ENCODE measurements around the gene NDUFS7. TPM values are rescaled to one million over a fixed set of nuclear protein-coding genes. Genes with fewer than 3 reads are reported as not detected.
A peak's percentile ranks its signal among the peaks of the same experiment; 100 is the strongest.

NDUFS7 gene
- total RNA-seq, 2 experiments from 2014 or later = 107 to 109 TPM

DNA sequence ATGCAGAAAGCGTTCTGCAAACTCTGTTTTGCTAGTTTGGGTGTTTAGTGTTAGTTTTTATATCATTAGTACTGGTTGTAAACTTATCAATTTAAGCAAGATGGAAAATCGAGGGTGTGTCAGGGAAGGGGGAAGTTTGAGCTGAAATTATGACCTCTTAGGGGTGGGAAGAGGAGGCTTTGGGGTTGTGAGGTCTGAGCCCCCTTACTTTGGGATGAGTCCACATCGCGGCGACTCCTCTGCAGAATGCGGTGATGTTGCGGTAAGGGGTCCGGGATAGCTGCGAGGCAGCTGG is 743 bp upstream of the NDUFS7 start:
- Mint-ChIP-seq H3K27ac (peak overlapping the region; percentile 97), H3K36me3 (ENCODE audit: low read depth) (peaks cover 14% of the 10 kb centered on the region), H3K4me3 (peak overlapping the region; percentile 87), H3K27me3 (peaks cover 2% of the 10 kb centered on the region), H3K4me1 (peaks cover 22% of the 10 kb centered on the region), H3K9me3 (no peaks in the 10 kb centered on the region)
- ChIA-PET CTCF (interaction anchor here (0.6 to 2.2 kb wide), 6 partner anchors 66 to 1678 kb away, joined by 3 to 6 read pairs (median 4); no protein-coding TSS in a partner anchor), POLR2A (interaction anchor here (0.6 to 1.6 kb wide), 10 partner anchors 8 to 114 kb away, joined by 3 to 9 read pairs (median 3); partner anchors contain the start of genes CIRBP and FAM174C)
- no peak for DNase-seq

GRCh38 chr19:1384085-1384462 is 367 bp downstream of the NDUFS7 start:
- Mint-ChIP-seq H3K27me3 (peaks cover 2% of the 10 kb centered on the region), H3K9me3 (no peaks in the 10 kb centered on the region), H3K4me1 (peaks cover 22% of the 10 kb centered on the region), H3K27ac (peak overlapping the region; percentile 54), H3K4me3 (peak overlapping the region; percentile 87), H3K36me3 (ENCODE audit: low read depth) (peaks cover 22% of the 10 kb centered on the region)
- ChIA-PET POLR2A (no interaction called here), CTCF (interaction anchor here (2.2 kb wide), 1 partner anchor 140 kb away, joined by 6 read pairs; no protein-coding TSS in a partner anchor)
- DNase-seq = no peak

GRCh38 chr19:1384478-1385110 is 887 bp downstream of the NDUFS7 start:
- ChIA-PET POLR2A (interaction anchor here (1.3 to 1.5 kb wide), 2 partner anchors 12 to 109 kb away, joined by 3 read pairs; partner anchors contain the start of gene FAM174C), CTCF (no interaction called here)
- H3K36me3 Mint-ChIP-seq (ENCODE audit: low read depth) = peaks cover 27% of the 10 kb centered on the region
- H3K4me1 Mint-ChIP-seq = peaks cover 22% of the 10 kb centered on the region
- H3K9me3 Mint-ChIP-seq = no peaks in the 10 kb centered on the region
- H3K27ac Mint-ChIP-seq = peak overlapping the region; percentile 54
- H3K27me3 Mint-ChIP-seq = peaks cover 2% of the 10 kb centered on the region
- DNase-seq = no peak
- peak overlapping the region; percentile 87 for H3K4me3 Mint-ChIP-seq

DNA sequence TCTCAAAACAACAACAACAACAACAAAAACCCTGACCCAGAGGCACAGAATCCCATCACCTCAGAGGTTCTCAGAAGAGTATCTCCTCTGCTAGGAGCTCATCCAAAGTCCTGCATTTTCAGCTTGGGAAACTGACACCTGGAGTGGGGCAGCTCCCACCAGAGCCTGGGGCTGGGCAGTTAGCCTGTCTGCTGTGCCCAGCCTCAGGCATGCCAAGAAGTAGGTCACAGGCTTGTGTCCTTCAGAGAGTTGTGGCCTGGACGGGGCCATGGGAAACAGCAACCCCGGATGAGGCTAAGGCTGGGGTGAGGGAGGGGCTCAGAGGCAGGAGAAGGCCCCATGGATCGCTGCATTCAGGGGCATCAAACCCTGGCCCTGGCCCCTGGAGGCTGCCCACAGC is 2.1 kb downstream of the NDUFS7 start:
- Mint-ChIP-seq H3K9me3 (no peaks in the 10 kb centered on the region), H3K4me1 (peaks cover 22% of the 10 kb centered on the region), H3K36me3 (ENCODE audit: low read depth) (peaks cover 30% of the 10 kb centered on the region), H3K4me3 (no peak overlapping the region), H3K27me3 (peaks cover 2% of the 10 kb centered on the region), H3K27ac (no peak overlapping the region)
- no peak for DNase-seq
- POLR2A ChIA-PET = interaction anchor here (1.3 to 1.5 kb wide), 2 partner anchors 11 to 111 kb away, joined by 3 read pairs; partner anchors contain the start of gene FAM174C
- CTCF ChIA-PET = no interaction called here

DNA sequence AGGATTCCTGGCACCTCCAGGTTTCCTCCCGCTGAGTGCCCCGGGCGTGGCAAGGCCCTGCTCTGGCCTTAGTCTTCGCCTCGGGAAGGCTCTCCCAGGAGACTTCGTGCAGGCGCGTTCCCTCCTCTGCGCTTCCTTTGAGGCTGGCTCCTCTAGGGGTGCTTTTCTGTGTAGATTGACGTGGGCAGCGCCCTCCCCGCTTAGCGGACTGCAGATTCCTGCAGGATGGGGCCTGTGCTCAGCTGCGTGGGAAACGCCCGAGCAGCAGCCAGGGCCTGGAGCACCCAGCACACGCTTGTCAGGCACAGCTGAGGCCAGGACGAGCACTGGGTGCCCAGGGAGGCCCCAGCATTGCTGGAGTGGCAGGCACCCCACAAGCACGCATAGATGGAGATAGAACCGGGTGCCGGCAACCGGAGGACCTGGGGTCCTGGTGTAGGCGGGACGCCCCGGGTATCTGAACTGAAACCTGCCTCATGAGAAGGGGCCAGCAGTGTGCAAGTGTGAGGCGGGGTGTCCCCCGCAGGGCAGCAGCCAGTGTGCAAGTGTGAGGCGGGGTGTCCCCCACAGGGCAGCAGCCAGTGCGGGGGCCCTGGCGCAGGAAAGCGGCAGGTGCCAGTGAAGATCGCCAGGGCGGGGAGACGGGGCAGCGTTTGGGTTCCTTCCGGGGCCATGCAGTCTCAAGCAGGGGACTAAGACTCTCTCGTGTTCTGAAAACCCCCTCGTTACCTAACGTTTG is 3.4 kb downstream of the NDUFS7 start:
- no peak overlapping the region for H3K4me3 Mint-ChIP-seq
- H3K36me3 Mint-ChIP-seq (ENCODE audit: low read depth) = peaks cover 36% of the 10 kb centered on the region
- H3K27ac Mint-ChIP-seq = no peak overlapping the region
- no peaks in the 10 kb centered on the region for H3K9me3 Mint-ChIP-seq
- peaks cover 22% of the 10 kb centered on the region for H3K4me1 Mint-ChIP-seq
- ChIA-PET POLR2A (no interaction called here), CTCF (no interaction called here)
- peaks cover 2% of the 10 kb centered on the region for H3K27me3 Mint-ChIP-seq
- no peak for DNase-seq

- ChIA-PET CTCF (no interaction called here), POLR2A (no interaction called here)
- H3K4me3 Mint-ChIP-seq = no peak overlapping the region
Measured at GRCh38 chr19:1387684-1388636, 4.3 kb downstream of the NDUFS7 start.

DNA sequence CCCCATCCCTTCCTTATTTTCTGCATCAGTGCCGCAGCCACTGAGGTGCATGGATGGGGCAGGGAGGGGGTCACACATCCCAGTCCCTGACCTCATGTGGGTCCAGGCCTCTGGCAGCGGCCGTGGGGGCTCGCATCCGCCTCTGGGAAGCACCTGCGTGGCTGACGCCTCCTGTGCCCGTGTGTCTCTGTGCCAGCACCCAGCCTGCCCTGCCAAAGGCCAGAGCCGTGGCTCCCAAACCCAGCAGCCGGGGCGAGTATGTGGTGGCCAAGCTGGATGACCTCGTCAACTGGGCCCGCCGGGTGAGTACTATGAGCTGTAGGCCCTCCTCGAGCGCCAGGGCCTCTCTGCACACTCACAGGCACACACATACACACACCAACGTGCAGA is 4.9 kb downstream of the NDUFS7 start:
- Mint-ChIP-seq H3K9me3 (no peaks in the 10 kb centered on the region), H3K36me3 (ENCODE audit: low read depth) (peaks cover 31% of the 10 kb centered on the region), H3K4me1 (peaks cover 13% of the 10 kb centered on the region), H3K27ac (no peak overlapping the region), H3K4me3 (no peak overlapping the region), H3K27me3 (no peaks in the 10 kb centered on the region)
- CTCF ChIA-PET = no interaction called here
- POLR2A ChIA-PET = no interaction called here
- no peak for DNase-seq

More at GRCh38 chr19:1387684-1388636, 4.3 kb downstream of the NDUFS7 start:
- peaks cover 2% of the 10 kb centered on the region for H3K27me3 Mint-ChIP-seq
- no peak for DNase-seq
- peaks cover 20% of the 10 kb centered on the region for H3K4me1 Mint-ChIP-seq
- no peak overlapping the region for H3K27ac Mint-ChIP-seq
- H3K36me3 Mint-ChIP-seq (ENCODE audit: low read depth) = peaks cover 38% of the 10 kb centered on the region
- H3K9me3 Mint-ChIP-seq = no peaks in the 10 kb centered on the region

GRCh38 chr19:1389033-1389940 is 5.6 kb downstream of the NDUFS7 start:
- Mint-ChIP-seq H3K27me3 (no peaks in the 10 kb centered on the region), H3K36me3 (ENCODE audit: low read depth) (peaks cover 30% of the 10 kb centered on the region), H3K4me3 (no peak overlapping the region), H3K9me3 (no peaks in the 10 kb centered on the region), H3K4me1 (peaks cover 11% of the 10 kb centered on the region), H3K27ac (no peak overlapping the region)
- ChIA-PET CTCF (no interaction called here), POLR2A (no interaction called here)
- DNase-seq = no peak

- peaks cover 2% of the 10 kb centered on the region for H3K4me1 Mint-ChIP-seq
- POLR2A ChIA-PET = no interaction called here
Measured at GRCh38 chr19:1390890-1391423, 7.2 kb downstream of the NDUFS7 start.

GRCh38 chr19:1392407-1392806 is 8.7 kb downstream of the NDUFS7 start:
- H3K27me3 Mint-ChIP-seq = no peaks in the 10 kb centered on the region
- ChIA-PET POLR2A (no interaction called here), CTCF (no interaction called here)
- DNase-seq = no peak
- peaks cover 6% of the 10 kb centered on the region for H3K4me1 Mint-ChIP-seq
- no peak overlapping the region for H3K27ac Mint-ChIP-seq
- no peaks in the 10 kb centered on the region for H3K9me3 Mint-ChIP-seq
- H3K4me3 Mint-ChIP-seq = no peak overlapping the region
- peaks cover 26% of the 10 kb centered on the region for H3K36me3 Mint-ChIP-seq (ENCODE audit: low read depth)

More at GRCh38 chr19:1390890-1391423, 7.2 kb downstream of the NDUFS7 start:
- DNase-seq = no peak
- H3K27me3 Mint-ChIP-seq = no peaks in the 10 kb centered on the region
- CTCF ChIA-PET = interaction anchor here (0.7 kb wide), 1 partner anchor 1143 kb away, joined by 3 read pairs; no protein-coding TSS in a partner anchor
- H3K36me3 Mint-ChIP-seq (ENCODE audit: low read depth) = peaks cover 30% of the 10 kb centered on the region
- H3K9me3 Mint-ChIP-seq = no peaks in the 10 kb centered on the region
- no peak overlapping the region for H3K27ac Mint-ChIP-seq
- H3K4me3 Mint-ChIP-seq = no peak overlapping the region

GRCh38 chr19:1392939-1393530 is 9.3 kb downstream of the NDUFS7 start:
- no peak for DNase-seq
- Mint-ChIP-seq H3K36me3 (ENCODE audit: low read depth) (peaks cover 26% of the 10 kb centered on the region), H3K27me3 (no peaks in the 10 kb centered on the region), H3K27ac (no peak overlapping the region), H3K9me3 (no peaks in the 10 kb centered on the region), H3K4me3 (no peak overlapping the region), H3K4me1 (peaks cover 9% of the 10 kb centered on the region)
- CTCF ChIA-PET = no interaction called here
- POLR2A ChIA-PET = no interaction called here

GRCh38 chr19:1393841-1394240 is 10.1 kb downstream of the NDUFS7 start:
- CTCF ChIA-PET = no interaction called here
- Mint-ChIP-seq H3K4me3 (no peak overlapping the region), H3K36me3 (ENCODE audit: low read depth) (peaks cover 20% of the 10 kb centered on the region), H3K27ac (no peak overlapping the region), H3K4me1 (peaks cover 9% of the 10 kb centered on the region), H3K27me3 (no peaks in the 10 kb centered on the region), H3K9me3 (no peaks in the 10 kb centered on the region)
- POLR2A ChIA-PET = no interaction called here
- DNase-seq = no peak
